Measurements from ENCODE around the gene ARAP3.

Gene ARAP3

DNA sequence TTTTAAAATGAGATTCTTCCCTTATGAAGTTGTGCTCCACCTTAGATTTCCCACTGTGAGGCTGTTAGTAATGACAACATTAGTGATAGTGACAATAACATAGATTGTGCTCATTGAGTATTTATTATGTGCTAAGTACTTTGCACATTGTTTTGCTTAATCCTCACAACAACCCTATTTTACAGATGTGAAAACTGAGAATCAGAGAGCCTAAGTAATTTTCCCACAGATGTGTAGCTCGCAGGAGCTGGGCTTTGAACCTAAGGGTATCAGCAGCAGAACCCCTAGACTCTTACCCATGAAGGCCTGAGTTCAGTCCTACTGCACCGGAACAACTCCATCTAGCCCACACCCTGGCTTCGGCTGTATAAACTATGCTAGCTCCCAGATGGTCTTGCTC lies 15.6 kb upstream of the ARAP3 start:
- no peak for DNase-seq (ENCODE audit: low read depth)

DNA sequence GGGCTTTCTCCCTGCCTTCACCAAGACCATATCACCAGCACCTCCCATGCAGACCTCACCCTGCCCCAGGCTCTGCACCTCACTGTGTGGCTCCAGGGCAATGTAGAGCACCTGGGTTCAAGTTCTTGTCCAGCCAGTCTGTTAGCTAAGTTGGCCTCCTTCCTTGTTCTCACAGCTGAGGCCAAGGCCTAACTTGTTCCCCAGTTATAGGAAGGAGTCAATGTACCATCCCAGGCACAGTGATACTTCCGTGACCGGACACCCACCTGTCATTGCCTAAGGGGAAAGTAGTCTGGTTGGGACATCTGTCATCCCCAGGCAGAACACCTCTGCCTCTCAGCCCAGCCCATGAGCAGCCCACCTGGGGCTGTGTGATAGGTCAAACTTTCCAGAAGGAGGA lies 14.4 kb upstream of the ARAP3 start:
- no peak for DNase-seq (ENCODE audit: low read depth)

- DNase-seq (ENCODE audit: low read depth): no peak
These were observed 13.7 kb upstream of the ARAP3 start for GRCh38 chr5:141695627-141696215.

- no peak for DNase-seq (ENCODE audit: low read depth)
These were observed 12.4 kb upstream of the ARAP3 start for GRCh38 chr5:141694479-141694878.

- DNase-seq (ENCODE audit: low read depth): no peak
These were observed 11.1 kb upstream of the ARAP3 start for GRCh38 chr5:141692919-141693725.

DNA sequence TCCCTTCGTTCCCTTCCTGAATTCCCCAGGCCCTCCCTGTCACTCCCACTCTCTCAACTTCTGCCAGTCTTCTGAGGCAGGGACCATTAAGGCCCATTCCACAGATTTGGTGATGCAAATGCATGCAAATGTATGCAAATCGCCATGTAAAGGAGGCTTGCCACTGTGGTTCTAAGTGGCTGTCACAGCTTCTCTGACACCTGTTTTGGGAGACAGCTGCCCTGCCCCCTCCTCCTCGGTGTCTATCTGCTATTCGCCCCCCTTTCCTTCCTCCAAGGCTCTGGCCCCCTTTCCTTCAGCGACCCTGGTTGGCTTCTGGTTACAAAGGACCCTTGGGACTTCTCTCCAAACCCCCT lies 10.5 kb upstream of the ARAP3 start:
- DNase-seq (ENCODE audit: low read depth): no peak

DNA sequence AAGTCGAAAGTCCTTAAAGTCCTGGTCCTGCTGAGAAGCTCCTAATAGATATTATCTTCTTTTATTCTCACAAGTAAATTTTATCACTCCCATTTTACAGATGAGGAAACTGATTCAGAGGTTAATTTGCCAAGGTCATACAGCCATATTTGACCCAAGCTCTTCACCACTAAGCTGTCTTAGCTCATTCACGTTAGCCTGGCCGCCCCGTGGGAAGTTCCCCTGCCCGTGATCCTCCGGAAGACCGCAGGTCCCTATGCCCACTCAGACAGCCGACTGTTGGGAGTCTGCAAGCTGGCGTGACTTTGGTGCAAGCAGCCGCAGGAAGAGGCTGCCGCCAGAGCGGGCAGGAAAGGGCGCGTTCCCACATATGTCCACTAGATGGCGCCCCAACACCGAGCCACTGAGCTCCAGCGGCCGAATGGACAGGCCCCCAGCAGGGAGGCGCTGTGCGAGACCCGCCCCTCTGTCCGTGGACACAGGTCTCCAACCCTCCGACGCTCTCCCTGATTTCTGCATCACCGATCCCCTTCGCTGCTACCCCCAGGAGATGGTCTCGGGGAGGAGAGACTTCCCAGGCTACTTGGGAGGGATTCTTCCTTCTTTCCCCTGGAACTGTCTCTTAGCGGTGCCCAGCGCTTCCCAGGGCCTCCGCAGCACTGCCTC lies 10.0 kb upstream of the ARAP3 start:
- DNase-seq (ENCODE audit: low read depth): peak; percentile 91

GRCh38 chr5:141691286-141691866 lies 9.3 kb upstream of the ARAP3 start:
- no peak for DNase-seq (ENCODE audit: low read depth)

DNA sequence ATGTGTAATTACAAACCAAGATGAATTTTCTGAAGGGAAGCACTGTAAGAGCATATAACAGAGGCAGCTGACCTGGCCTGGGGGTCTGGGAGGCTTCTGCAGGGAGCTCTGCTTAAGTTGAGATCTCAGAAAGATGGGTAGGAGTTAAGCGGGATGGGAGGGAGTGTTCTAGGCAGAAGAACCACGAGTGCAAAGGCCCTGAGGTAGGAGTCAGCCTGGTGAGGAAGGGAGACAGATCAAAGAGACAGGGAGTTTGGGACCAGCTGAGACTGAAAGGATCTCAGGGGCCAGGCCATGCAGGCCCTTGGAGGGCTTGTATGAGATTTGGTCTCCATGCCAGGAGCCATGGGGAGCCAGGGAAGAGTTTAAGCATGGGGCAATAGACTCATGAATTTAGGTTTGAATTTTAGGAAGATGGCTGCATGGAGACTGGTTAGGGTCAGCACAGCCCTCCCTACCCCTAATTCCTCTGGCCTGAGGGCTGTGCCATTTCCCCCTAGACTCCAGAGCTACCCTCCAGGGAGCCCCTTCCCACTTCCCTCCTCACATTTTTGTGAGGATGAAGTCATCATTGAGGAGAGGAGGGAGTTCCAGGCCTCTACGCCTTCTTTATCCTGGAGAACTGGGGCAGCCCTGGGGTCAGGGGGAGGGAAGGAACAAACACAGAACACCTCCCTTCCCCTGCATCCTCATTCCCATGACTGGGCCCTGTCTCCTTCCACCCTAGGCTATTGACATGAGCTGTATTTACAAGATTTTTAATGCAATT lies 4.8 kb upstream of the ARAP3 start:
- no peak for DNase-seq (ENCODE audit: low read depth)

DNA sequence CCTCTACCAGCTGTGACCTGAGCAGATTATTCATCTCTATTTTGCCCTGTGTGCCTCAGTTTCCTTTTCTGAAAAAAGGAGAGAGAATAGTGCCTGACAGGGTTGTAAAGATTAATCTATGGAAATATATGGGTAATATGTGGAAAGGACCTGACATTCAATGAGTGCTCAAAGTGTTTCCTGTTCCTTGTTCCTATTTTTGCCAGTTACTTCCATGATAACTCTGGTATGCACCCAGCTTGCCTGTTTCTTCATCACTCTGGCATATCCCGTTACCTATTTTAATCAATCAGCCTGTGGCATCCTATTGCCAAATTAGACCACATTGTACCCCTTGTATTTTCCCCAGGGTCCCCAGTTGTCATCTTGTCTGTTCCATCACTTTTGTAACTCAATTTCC lies 3.6 kb upstream of the ARAP3 start:
- DNase-seq (ENCODE audit: low read depth): no peak

- no peak for DNase-seq (ENCODE audit: low read depth)
These were observed 1.6 kb upstream of the ARAP3 start for GRCh38 chr5:141683596-141684141.

DNA sequence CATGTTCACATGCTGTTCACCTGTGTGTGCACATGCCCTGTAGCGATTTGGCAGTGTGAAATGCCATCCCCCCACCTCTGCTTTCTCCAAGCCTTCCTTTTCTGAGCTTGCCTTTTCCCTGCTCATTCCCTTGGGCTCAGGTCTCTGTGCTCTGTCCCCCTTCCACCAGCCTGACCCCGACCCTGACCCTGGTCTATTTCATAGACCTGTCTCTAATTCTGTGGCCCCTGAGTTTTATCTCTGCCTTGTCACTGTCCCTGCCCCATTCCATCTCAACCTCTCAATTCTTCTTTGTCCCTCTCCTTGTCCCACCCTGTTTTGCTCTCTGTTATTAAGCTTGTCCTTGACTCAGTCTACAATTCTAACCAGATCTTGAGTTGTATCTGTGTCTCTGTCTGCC lies 735 bp downstream of the ARAP3 start:
- no peak for DNase-seq (ENCODE audit: low read depth)

DNA sequence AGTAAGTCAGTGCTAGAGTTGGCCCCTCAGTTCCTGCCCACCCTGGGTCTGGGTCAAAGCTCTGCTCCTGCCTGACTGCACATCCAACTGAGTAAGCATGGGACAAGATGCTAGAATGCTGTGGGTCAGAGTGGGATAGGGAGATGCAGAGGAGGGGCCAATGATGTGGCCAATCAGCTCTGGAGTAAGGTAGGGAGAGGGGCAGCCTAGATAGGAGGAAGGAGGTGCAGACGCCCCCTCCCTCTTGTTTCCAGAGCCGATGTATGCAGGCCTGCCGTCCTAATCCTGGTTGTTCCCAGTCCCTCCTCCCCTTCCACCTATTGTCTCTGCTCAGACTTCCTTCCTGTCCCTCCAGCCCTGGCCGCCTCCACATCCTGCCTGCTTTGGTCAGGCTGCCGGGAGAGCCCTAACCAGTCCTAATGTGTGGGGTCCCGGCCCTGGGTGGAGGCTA lies 1.3 kb downstream of the ARAP3 start:
- DNase-seq (ENCODE audit: low read depth): no peak

DNA sequence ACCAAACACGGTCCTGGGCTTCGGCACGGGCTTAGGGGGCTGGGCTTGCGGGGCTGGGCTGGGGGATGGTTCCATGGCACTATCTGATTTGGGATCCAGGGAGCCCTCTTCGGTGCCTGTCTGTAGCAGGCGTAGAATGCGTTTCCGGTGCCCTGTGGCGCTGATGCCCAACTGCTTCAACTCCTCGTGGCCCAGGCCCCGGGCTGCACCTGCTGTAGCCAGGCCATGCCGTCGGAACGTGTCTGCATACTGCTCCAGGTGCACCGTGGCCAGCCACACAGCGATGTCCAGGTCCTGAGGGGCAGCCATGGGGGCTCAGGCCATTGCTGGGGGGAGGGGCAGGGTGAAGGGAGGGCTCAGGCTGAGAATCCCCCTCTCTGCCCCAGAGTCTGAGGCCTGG lies 1.9 kb downstream of the ARAP3 start:
- no peak for DNase-seq (ENCODE audit: low read depth)

GRCh38 chr5:141677415-141677814 lies 4.6 kb downstream of the ARAP3 start:
- no peak for DNase-seq (ENCODE audit: low read depth)

- DNase-seq (ENCODE audit: low read depth): no peak
These were observed 6.4 kb downstream of the ARAP3 start for GRCh38 chr5:141675672-141676071.

GRCh38 chr5:141674747-141675146 lies 7.3 kb downstream of the ARAP3 start:
- no peak for DNase-seq (ENCODE audit: low read depth)

- no peak for DNase-seq (ENCODE audit: low read depth)
These were observed 8.9 kb downstream of the ARAP3 start for GRCh38 chr5:141672841-141673813.

GRCh38 chr5:141672071-141672840 lies 9.8 kb downstream of the ARAP3 start:
- no peak for DNase-seq (ENCODE audit: low read depth)

GRCh38 chr5:141669520-141669919 lies 12.5 kb downstream of the ARAP3 start:
- DNase-seq (ENCODE audit: low read depth): no peak

Measured in stimulated activated CD8-positive, alpha-beta memory T cell treated with anti-CD3 and anti-CD28 coated beads, Interleukin-15, amount 100 ng/mL, for 24 hours (primary cell).